Airway epithelial cell (primary cell): Measurements from ENCODE around the gene SHF. TPM values are rescaled to one million over a fixed set of nuclear protein-coding genes. Genes with fewer than 3 reads are reported as not detected.

Experiments used
- total RNA-seq: library from RNA; depleted of rRNA; stranded (reverse); fragments of >200 nt; gene quantifications from 2 replicates; pipeline ENCODE4 v1.2.3, GENCODE V29; 2015

SHF gene
- 4.7 and 5.3 TPM in 2 replicates for total RNA-seq

GRCh38 chr15:45187894-45188830 is at the start of gene SHF:
Gene SHF (minus strand): TSS chr15:45187966. CDS start chr15:45187951, 15 bp downstream.

GRCh38 chr15:45129651-45130129 is 58.1 kb downstream of the SHF start, which contains the start of the genes DUOX1 and DUOXA1:
Gene DUOX1 (plus strand): TSS chr15:45129994. CDS start chr15:45131967, 1,973 bp downstream.
Gene DUOXA1 (minus strand): TSS chr15:45129879. CDS start chr15:45123014, 6,865 bp downstream.

Other genes with a start within 250 kb of the SHF start
- gene TERB2, start 231.3 kb downstream of the SHF start, total RNA-seq, result not detected in 2 replicates
- gene SORD, start 164.8 kb downstream of the SHF start, total RNA-seq, result 52.8 and 59.4 TPM in 2 replicates
- 0.70 and 0.99 TPM in 2 replicates for gene DUOX2, start 73.8 kb downstream of the SHF start, total RNA-seq
- not detected in 2 replicates for gene DUOXA2, start 73.6 kb downstream of the SHF start, total RNA-seq
- gene DUOXA1, start 58.1 kb downstream of the SHF start, total RNA-seq, result 52.8 and 62.8 TPM in 2 replicates
- gene DUOX1, start 58.0 kb downstream of the SHF start, total RNA-seq, result 39.9 and 59.4 TPM in 2 replicates
- not detected in 2 replicates for gene SLC28A2, start 64.3 kb upstream of the SHF start, total RNA-seq
- 0.37 and 1.2 TPM in 2 replicates for gene GATM, start 190.6 kb upstream of the SHF start, total RNA-seq